HG02623 (cell line): ENCODE measurements around the gene DNAH1.

ENCODE experiments used
- ATAC-seq: cut with Tn5 transposase; IDR thresholded peaks from one replicate; pipeline ENCODE4 v1.9.1; 2021; ENCODE audit warnings: moderate library complexity; ENCODE audit not compliant: unreplicated experiment

Gene DNAH1

GRCh38 chr3:52355526-52355925 lies 39.4 kb downstream of the DNAH1 start:
- no peak for ATAC-seq

- no peak for ATAC-seq
Observed at GRCh38 chr3:52356126-52356525, 40.0 kb downstream of the DNAH1 start.

GRCh38 chr3:52357151-52358080 lies 41.3 kb downstream of the DNAH1 start:
- no peak for ATAC-seq

- no peak for ATAC-seq
Observed at GRCh38 chr3:52358362-52358940, 42.3 kb downstream of the DNAH1 start.

GRCh38 chr3:52359116-52359855 lies 43.2 kb downstream of the DNAH1 start:
- ATAC-seq, result no peak

- ATAC-seq, result no peak
Observed at GRCh38 chr3:52361011-52361410, 44.9 kb downstream of the DNAH1 start.

GRCh38 chr3:52361454-52361853 lies 45.3 kb downstream of the DNAH1 start:
- no peak for ATAC-seq

- ATAC-seq, result no peak
Observed at GRCh38 chr3:52361898-52362297, 45.8 kb downstream of the DNAH1 start.

GRCh38 chr3:52364322-52365035 lies 48.4 kb downstream of the DNAH1 start:
- ATAC-seq, result no peak

- no peak for ATAC-seq
Observed at GRCh38 chr3:52366527-52366926, 50.4 kb downstream of the DNAH1 start.

- no peak for ATAC-seq
Observed at GRCh38 chr3:52367891-52368880, 52.1 kb downstream of the DNAH1 start.

GRCh38 chr3:52370531-52370930 lies 54.4 kb downstream of the DNAH1 start:
- no peak for ATAC-seq

GRCh38 chr3:52372822-52373504 lies 56.8 kb downstream of the DNAH1 start:
- ATAC-seq, result no peak

- no peak for ATAC-seq
Observed at GRCh38 chr3:52373676-52374075, 57.6 kb downstream of the DNAH1 start.

GRCh38 chr3:52374173-52374572 lies 58.1 kb downstream of the DNAH1 start:
- ATAC-seq, result no peak

- ATAC-seq, result no peak
Observed at GRCh38 chr3:52379610-52380009, 63.5 kb downstream of the DNAH1 start.

- ATAC-seq, result no peak
Observed at GRCh38 chr3:52380023-52380422, 63.9 kb downstream of the DNAH1 start.

GRCh38 chr3:52381623-52382022 lies 65.5 kb downstream of the DNAH1 start:
- ATAC-seq, result no peak

GRCh38 chr3:52383446-52383845 lies 67.3 kb downstream of the DNAH1 start:
- no peak for ATAC-seq
